ENCODE results near the gene CDC42EP2.

The CDC42EP2 gene

GRCh38 chr11:65353900-65354264 lies 39.2 kb downstream of the CDC42EP2 start:
- Mint-ChIP-seq H3K27ac (peak overlapping the region; percentile 12), H3K27me3 (ENCODE audit: low read depth) (peaks cover 17% of the 10 kb centered on the region), H3K9me3 (no peaks in the 10 kb centered on the region)

DNA sequence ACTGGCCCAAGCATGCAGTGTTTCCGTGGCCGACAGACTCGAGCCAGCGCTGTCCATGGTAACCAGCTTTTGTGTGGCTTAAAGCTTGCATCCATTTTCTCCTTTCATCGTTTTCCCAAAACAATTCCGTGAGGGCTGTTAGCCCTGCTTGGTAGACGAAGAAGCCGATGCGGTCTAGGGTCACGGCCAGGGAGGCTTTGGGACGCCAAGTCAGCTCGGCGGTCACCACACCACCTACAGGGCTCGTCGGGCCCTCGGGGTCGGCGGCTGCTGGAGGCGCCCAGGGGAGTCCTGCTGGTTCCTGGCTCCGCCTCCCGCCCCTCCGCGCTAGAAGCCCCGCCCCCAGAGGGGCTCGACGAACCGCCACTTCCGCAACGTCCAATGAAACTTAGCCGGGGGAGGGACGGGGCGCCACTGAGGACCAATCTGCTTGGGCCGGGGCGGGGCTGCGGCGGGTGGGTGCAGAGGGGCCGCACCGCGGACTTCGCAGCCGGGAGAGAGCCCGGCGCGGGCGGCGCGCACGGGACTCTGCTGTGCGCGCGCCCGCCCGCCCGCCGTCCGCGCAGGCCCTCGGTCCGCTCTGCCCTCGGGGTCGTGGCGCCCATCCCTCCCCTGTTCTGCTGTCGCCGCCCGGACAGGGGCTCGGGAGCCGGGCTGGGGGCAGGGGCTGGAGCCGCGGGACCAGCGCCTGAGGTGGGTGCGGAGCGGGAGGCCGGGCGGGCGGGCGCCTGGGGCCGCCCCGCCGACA lies 39.8 kb downstream of the CDC42EP2 start, which contains the start of gene TIGD3:
Gene TIGD3 (plus strand): TSS at position 487 of the 748 bp plus-strand sequence. CDS start 1,058 bp downstream, outside the sequence.
- H3K27ac Mint-ChIP-seq = peak within 1 kb of the TSS; percentile 78
- H3K9me3 Mint-ChIP-seq = no peaks in the 10 kb centered on the region
- peaks cover 17% of the 10 kb centered on the region for H3K27me3 Mint-ChIP-seq (ENCODE audit: low read depth)
- peak within 1 kb of the TSS; percentile 92 for H3K4me3 Mint-ChIP-seq
- peaks cover 16% of the 10 kb centered on the region for H3K4me1 Mint-ChIP-seq (ENCODE audit: low read depth)
- peaks cover 11% of the 10 kb centered on the region for H3K36me3 Mint-ChIP-seq (ENCODE audit: low read depth)

More at GRCh38 chr11:65353900-65354264, 39.2 kb downstream of the CDC42EP2 start:
- peaks cover 16% of the 10 kb centered on the region for H3K4me1 Mint-ChIP-seq (ENCODE audit: low read depth)
- peaks cover 14% of the 10 kb centered on the region for H3K36me3 Mint-ChIP-seq (ENCODE audit: low read depth)
- H3K4me3 Mint-ChIP-seq = peak overlapping the region; percentile 66

DNA sequence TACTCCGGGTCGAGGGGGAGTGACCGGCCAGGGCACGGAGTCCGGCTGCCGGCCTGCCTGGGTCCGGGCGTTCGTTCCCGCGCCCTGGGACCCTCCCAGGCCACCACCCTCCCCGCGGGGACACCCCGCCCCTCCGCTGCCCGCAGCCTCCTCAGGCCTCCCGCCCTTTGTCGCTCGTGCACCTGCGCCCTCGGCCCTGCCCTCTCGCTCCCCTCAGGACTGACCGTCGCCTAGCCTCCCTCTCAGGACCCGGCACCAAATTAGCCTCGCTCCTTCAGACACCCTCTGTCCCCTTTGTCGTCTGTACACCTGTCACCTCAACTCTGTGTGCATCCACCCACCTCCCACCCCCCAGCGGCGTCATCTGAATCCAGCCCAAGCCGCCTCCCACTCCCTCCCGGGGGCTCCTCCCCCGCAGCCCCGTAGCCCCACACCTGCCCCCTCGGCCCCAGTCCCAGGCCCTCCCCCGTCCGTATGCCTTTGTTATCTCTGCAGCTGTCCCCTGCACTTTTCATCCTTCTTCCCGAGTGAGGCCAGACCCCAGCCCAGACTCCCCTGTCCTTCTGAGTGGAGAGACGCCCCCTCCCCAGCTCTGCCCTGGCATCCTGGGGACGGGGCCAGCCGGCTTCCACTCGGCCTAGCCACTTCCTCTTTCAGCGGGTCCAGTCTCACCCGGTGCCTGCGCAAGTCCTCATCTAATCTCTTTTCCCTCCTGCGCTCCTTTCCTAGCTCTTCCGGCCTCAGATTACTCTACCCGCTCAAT lies 40.5 kb downstream of the CDC42EP2 start:
- no peaks in the 10 kb centered on the region for H3K9me3 Mint-ChIP-seq
- peaks cover 15% of the 10 kb centered on the region for H3K4me1 Mint-ChIP-seq (ENCODE audit: low read depth)
- H3K27ac Mint-ChIP-seq = peak overlapping the region; percentile 78
- H3K36me3 Mint-ChIP-seq (ENCODE audit: low read depth) = peaks cover 11% of the 10 kb centered on the region
- H3K4me3 Mint-ChIP-seq = peak overlapping the region; percentile 92
- peaks cover 17% of the 10 kb centered on the region for H3K27me3 Mint-ChIP-seq (ENCODE audit: low read depth)

GRCh38 chr11:65355776-65356393 lies 41.2 kb downstream of the CDC42EP2 start:
- Mint-ChIP-seq H3K4me3 (peak overlapping the region; percentile 92), H3K4me1 (ENCODE audit: low read depth) (peaks cover 15% of the 10 kb centered on the region), H3K27me3 (ENCODE audit: low read depth) (peaks cover 17% of the 10 kb centered on the region)

DNA sequence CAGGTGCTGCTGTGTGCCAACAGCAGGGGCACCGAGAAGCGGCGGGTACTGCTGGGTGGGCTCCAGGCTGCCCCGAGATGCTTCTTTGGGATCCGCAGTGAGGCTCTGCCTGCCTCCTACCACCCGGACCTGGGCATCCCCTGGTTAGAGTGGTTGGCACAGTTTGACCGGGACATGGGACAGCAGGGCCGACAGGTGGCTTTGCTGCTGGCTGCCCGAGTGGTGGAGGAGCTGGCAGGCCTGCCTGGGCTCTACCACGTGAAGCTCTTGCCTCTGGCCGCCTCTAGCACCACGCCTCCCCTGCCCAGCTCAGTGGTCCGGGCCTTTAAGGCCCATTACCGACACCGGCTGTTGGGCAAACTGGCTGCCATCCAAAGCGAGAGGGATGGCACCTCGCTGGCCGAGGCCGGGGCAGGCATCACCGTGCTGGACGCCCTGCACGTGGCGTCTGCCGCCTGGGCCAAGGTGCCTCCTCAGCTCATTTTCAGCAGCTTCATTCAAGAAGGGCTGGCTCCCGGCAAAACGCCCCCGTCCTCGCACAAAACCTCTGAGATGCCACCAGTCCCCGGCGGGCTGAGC lies 41.8 kb downstream of the CDC42EP2 start:
- peak overlapping the region; percentile 72 for H3K4me3 Mint-ChIP-seq
- peaks cover 15% of the 10 kb centered on the region for H3K4me1 Mint-ChIP-seq (ENCODE audit: low read depth)
- H3K27ac Mint-ChIP-seq = peak overlapping the region; percentile 55
- H3K36me3 Mint-ChIP-seq (ENCODE audit: low read depth) = peaks cover 10% of the 10 kb centered on the region
- H3K9me3 Mint-ChIP-seq = no peaks in the 10 kb centered on the region
- H3K27me3 Mint-ChIP-seq (ENCODE audit: low read depth) = peaks cover 17% of the 10 kb centered on the region

More at GRCh38 chr11:65355776-65356393, 41.2 kb downstream of the CDC42EP2 start:
- H3K27ac Mint-ChIP-seq = peak overlapping the region; percentile 60
- no peaks in the 10 kb centered on the region for H3K9me3 Mint-ChIP-seq
- peaks cover 11% of the 10 kb centered on the region for H3K36me3 Mint-ChIP-seq (ENCODE audit: low read depth)

- Mint-ChIP-seq H3K4me3 (no peak overlapping the region), H3K27ac (no peak overlapping the region), H3K4me1 (ENCODE audit: low read depth) (peaks cover 15% of the 10 kb centered on the region), H3K9me3 (no peaks in the 10 kb centered on the region), H3K36me3 (ENCODE audit: low read depth) (no peaks in the 10 kb centered on the region), H3K27me3 (ENCODE audit: low read depth) (peaks cover 17% of the 10 kb centered on the region)
These were observed 43.2 kb downstream of the CDC42EP2 start for GRCh38 chr11:65357856-65358356.

GRCh38 chr11:65362320-65362931 lies 47.8 kb downstream of the CDC42EP2 start:
- peaks cover 9% of the 10 kb centered on the region for H3K4me1 Mint-ChIP-seq (ENCODE audit: low read depth)
- no peaks in the 10 kb centered on the region for H3K36me3 Mint-ChIP-seq (ENCODE audit: low read depth)
- no peak overlapping the region for H3K27ac Mint-ChIP-seq
- no peaks in the 10 kb centered on the region for H3K9me3 Mint-ChIP-seq
- no peak overlapping the region for H3K4me3 Mint-ChIP-seq
- peaks cover under 1% of the 10 kb centered on the region for H3K27me3 Mint-ChIP-seq (ENCODE audit: low read depth)

DNA sequence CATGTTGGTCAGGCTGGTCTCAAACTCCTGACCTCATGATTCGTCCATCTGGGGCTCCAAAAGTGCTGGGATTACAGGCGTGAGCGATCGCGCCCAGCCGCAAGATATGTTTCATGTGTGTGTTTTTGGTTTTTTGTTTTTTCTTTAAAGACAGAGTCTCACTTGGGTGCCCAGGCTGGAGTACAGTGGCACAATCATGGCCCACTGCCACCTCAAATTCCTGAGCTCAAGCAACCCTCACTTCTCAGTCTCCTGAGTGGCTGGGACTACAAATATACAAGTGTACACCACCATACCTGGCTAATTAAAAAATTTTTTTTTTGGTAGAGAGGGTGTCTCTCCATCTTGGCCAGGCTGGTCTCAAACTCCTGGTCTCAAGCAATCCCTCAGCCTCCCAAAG lies 48.3 kb downstream of the CDC42EP2 start:
- peaks cover 9% of the 10 kb centered on the region for H3K4me1 Mint-ChIP-seq (ENCODE audit: low read depth)
- no peaks in the 10 kb centered on the region for H3K27me3 Mint-ChIP-seq (ENCODE audit: low read depth)
- no peak overlapping the region for H3K4me3 Mint-ChIP-seq
- no peak overlapping the region for H3K27ac Mint-ChIP-seq
- H3K36me3 Mint-ChIP-seq (ENCODE audit: low read depth) = no peaks in the 10 kb centered on the region
- no peaks in the 10 kb centered on the region for H3K9me3 Mint-ChIP-seq

GRCh38 chr11:65363770-65364169 lies 49.1 kb downstream of the CDC42EP2 start:
- Mint-ChIP-seq H3K27ac (no peak overlapping the region), H3K4me1 (ENCODE audit: low read depth) (peaks cover 9% of the 10 kb centered on the region), H3K36me3 (ENCODE audit: low read depth) (no peaks in the 10 kb centered on the region), H3K9me3 (no peaks in the 10 kb centered on the region), H3K27me3 (ENCODE audit: low read depth) (peaks cover under 1% of the 10 kb centered on the region), H3K4me3 (no peak overlapping the region)

DNA sequence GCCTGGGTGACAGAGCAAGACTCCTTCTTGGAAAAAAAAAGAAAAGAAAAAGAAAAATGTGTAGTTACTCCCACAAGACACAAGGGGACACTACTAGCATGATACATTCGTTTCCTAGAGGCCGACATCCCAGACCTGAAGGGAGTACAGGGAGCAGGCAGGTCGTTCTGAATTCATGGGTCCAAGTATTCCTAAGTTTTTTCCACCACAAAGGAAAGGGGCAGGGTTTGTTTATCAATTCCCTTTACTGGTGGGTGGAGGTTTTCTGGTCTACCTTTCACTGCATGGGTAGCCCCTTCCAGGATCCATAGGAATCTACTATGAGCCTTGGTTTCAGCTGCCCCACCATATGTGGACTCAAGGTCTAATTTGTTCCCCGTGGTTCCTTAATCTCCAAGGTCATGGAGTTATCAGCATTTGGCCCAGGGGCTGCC lies 51.7 kb downstream of the CDC42EP2 start:
- Mint-ChIP-seq H3K4me1 (ENCODE audit: low read depth) (peaks cover 9% of the 10 kb centered on the region), H3K27me3 (ENCODE audit: low read depth) (peaks cover 5% of the 10 kb centered on the region), H3K9me3 (no peaks in the 10 kb centered on the region), H3K27ac (no peak overlapping the region), H3K4me3 (no peak overlapping the region), H3K36me3 (ENCODE audit: low read depth) (no peaks in the 10 kb centered on the region)

DNA sequence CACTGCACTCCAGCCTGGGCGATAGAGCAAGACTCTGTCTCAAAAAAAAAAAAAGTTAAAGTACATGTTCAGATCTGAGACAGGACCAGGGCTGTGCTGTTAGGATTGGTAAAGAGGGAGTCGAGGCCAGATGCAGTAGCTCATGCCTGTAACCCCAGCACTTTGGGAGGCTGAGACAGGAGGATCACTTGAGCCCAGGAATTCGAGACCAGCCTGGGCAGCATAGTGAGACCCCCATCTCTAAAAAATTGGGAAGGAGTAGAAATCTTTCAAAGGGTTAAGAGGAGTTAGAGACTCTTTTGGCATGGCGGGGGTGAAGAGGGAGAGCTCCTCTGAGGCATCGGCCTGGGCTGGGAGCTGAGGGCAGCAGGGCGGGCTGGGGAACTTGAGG lies 56.0 kb downstream of the CDC42EP2 start:
- Mint-ChIP-seq H3K4me3 (no peak overlapping the region), H3K27me3 (ENCODE audit: low read depth) (peaks cover 5% of the 10 kb centered on the region), H3K4me1 (ENCODE audit: low read depth) (peaks cover 8% of the 10 kb centered on the region), H3K27ac (no peak overlapping the region), H3K36me3 (ENCODE audit: low read depth) (no peaks in the 10 kb centered on the region), H3K9me3 (no peaks in the 10 kb centered on the region)

Data from T-helper 1 cell treated with Interleukin-12 subunit alpha and Interleukin-12 subunit beta and Interleukin-4 antibody, amounts not matched to agents 30 μg/mL and 1 μg/mL, for 36 hours (primary cell).